Stimulated activated CD4-positive, alpha-beta T cell treated with anti-CD3 and anti-CD28 coated beads, Interleukin-1b, Interleukin-23, amount 100 ng/mL, for 4 hours (primary cell): Measurements from ENCODE around the gene PCCA.
"Not testable (repeated sequence)": the region's sequence is repeated elsewhere in the genome, so short reads cannot be mapped to it uniquely, and the experiment has no call there.

Source experiments
- DNase-seq, 2 donors: peaks; one replicate each; pipeline ENCODE4 v3.0.0-alpha.2; 2020; ENCODE audit warnings: low read depth in 2 of 2

The PCCA gene

GRCh38 chr13:100240109-100240779 is 151.4 kb downstream of the PCCA start:
- no peak for DNase-seq

GRCh38 chr13:100244431-100244830 is 155.5 kb downstream of the PCCA start:
- DNase-seq, result no peak

- no peak for DNase-seq
Observed at GRCh38 chr13:100245104-100245503, 156.2 kb downstream of the PCCA start.

GRCh38 chr13:100247937-100248336 is 159.0 kb downstream of the PCCA start:
- DNase-seq, result no peak

GRCh38 chr13:100254002-100254401 is 165.1 kb downstream of the PCCA start:
- no peak for DNase-seq

- DNase-seq, result no peak
Observed at GRCh38 chr13:100262404-100262803, 173.5 kb downstream of the PCCA start.

GRCh38 chr13:100266026-100266425 is 177.1 kb downstream of the PCCA start:
- no peak for DNase-seq

- no peak for DNase-seq
Observed at GRCh38 chr13:100269837-100270236, 180.9 kb downstream of the PCCA start.

- DNase-seq, result no peak
Observed at GRCh38 chr13:100273138-100273537, 184.2 kb downstream of the PCCA start.

GRCh38 chr13:100273552-100273951 is 184.7 kb downstream of the PCCA start:
- DNase-seq, result no peak

GRCh38 chr13:100274942-100275506 is 186.1 kb downstream of the PCCA start:
- no peak for DNase-seq

- DNase-seq, result no peak
Observed at GRCh38 chr13:100275746-100276145, 186.9 kb downstream of the PCCA start.

- no peak for DNase-seq
Observed at GRCh38 chr13:100280681-100281080, 191.8 kb downstream of the PCCA start.

GRCh38 chr13:100282306-100282705 is 193.4 kb downstream of the PCCA start:
- not testable (repeated sequence) for DNase-seq

GRCh38 chr13:100290165-100290801 is 201.4 kb downstream of the PCCA start:
- DNase-seq, result no peak

GRCh38 chr13:100291624-100292023 is 202.7 kb downstream of the PCCA start:
- no peak for DNase-seq

GRCh38 chr13:100297413-100297812 is 208.5 kb downstream of the PCCA start:
- DNase-seq, result no peak

- DNase-seq, result no peak
Observed at GRCh38 chr13:100298116-100298681, 209.3 kb downstream of the PCCA start.

- no peak for DNase-seq
Observed at GRCh38 chr13:100298691-100299090, 209.8 kb downstream of the PCCA start.

- no peak for DNase-seq
Observed at GRCh38 chr13:100300243-100300642, 211.3 kb downstream of the PCCA start.

GRCh38 chr13:100300708-100301107 is 211.8 kb downstream of the PCCA start:
- no peak for DNase-seq

GRCh38 chr13:100301418-100301817 is 212.5 kb downstream of the PCCA start:
- no peak for DNase-seq

- no peak for DNase-seq
Observed at GRCh38 chr13:100302391-100302790, 213.5 kb downstream of the PCCA start.
